Activated CD8-positive, alpha-beta memory T cell treated with anti-CD3 and anti-CD28 coated beads, Interleukin-2, amount 10 ng/mL, durations not matched to agents 7 days and 5 days (primary cell): ENCODE data around the gene TNS3. TPM values are rescaled to one million over a fixed set of nuclear protein-coding genes. Genes with fewer than 3 reads are reported as not detected.

Experiments used
- ATAC-seq: fragments of 150-1000 bp; cut with Tn5 transposase; one replicate; pipeline ENCODE4 v1.10.0; 2021; ENCODE audit warnings: moderate library complexity
- CTCF ChIA-PET: fragments of 350-600 bp; sonication (Branson Sonifier 250); formaldehyde crosslinking; loops from one replicate; lab custom pipeline; 2021; ENCODE audit warnings: antibody characterized with exemption; lab: Charles Lee
- DNase-seq: peaks from one replicate; pipeline ENCODE4 v3.0.0-alpha.2; 2020
- H3K27ac Mint-ChIP-seq: one replicate; pipeline ENCODE4 v1.8.0; 2021; ENCODE audit warnings: mild to moderate bottlenecking, mixed read lengths
- H3K27me3 Mint-ChIP-seq: one replicate; pipeline ENCODE4 v1.8.0; 2021; ENCODE audit warnings: mixed read lengths
- H3K36me3 Mint-ChIP-seq: one replicate; pipeline ENCODE4 v1.8.0; 2021; ENCODE audit warnings: mild to moderate bottlenecking, mixed read lengths
- H3K4me1 Mint-ChIP-seq: one replicate; pipeline ENCODE4 v1.8.0; 2021; ENCODE audit warnings: mixed read lengths
- H3K4me3 Mint-ChIP-seq: one replicate; pipeline ENCODE4 v1.8.0; 2021; ENCODE audit warnings: mild to moderate bottlenecking, moderate library complexity, mixed read lengths
- H3K9me3 Mint-ChIP-seq: one replicate; pipeline ENCODE4 v1.8.0; 2022; ENCODE audit warnings: low read depth, mixed read lengths
- total RNA-seq, 2 experiments: library from RNA; stranded (reverse); gene quantifications; one replicate each; pipeline ENCODE4 v1.2.3, GENCODE V29; 2021

The TNS3 gene
- total RNA-seq, 2 experiments from 2014 or later: 0.23 to 2.6 TPM

GRCh38 chr7:47361746-47362215 lies 220.1 kb downstream of the TNS3 start:
- Mint-ChIP-seq H3K27ac (no peak overlapping the region), H3K4me1 (peaks cover 2% of the 10 kb centered on the region), H3K36me3 (no peaks in the 10 kb centered on the region), H3K9me3 (no peaks in the 10 kb centered on the region), H3K27me3 (no peaks in the 10 kb centered on the region), H3K4me3 (no peak overlapping the region)
- ATAC-seq (no peak), DNase-seq (no peak)
- CTCF ChIA-PET: no interaction called here

GRCh38 chr7:47361236-47361635 lies 220.7 kb downstream of the TNS3 start:
- H3K27ac Mint-ChIP-seq: no peak overlapping the region
- CTCF ChIA-PET: no interaction called here
- ATAC-seq: no peak

GRCh38 chr7:47360301-47360900 lies 221.5 kb downstream of the TNS3 start:
- ATAC-seq (no peak), DNase-seq (no peak)
- Mint-ChIP-seq H3K36me3 (no peaks in the 10 kb centered on the region), H3K27me3 (no peaks in the 10 kb centered on the region), H3K9me3 (no peaks in the 10 kb centered on the region), H3K27ac (no peak overlapping the region), H3K4me3 (no peak overlapping the region), H3K4me1 (peaks cover 2% of the 10 kb centered on the region)
- CTCF ChIA-PET: no interaction called here

More at GRCh38 chr7:47361236-47361635, 220.7 kb downstream of the TNS3 start:
- Mint-ChIP-seq H3K4me3 (no peak overlapping the region), H3K9me3 (no peaks in the 10 kb centered on the region), H3K36me3 (no peaks in the 10 kb centered on the region), H3K4me1 (peaks cover 2% of the 10 kb centered on the region), H3K27me3 (no peaks in the 10 kb centered on the region)
- DNase-seq: no peak

DNA sequence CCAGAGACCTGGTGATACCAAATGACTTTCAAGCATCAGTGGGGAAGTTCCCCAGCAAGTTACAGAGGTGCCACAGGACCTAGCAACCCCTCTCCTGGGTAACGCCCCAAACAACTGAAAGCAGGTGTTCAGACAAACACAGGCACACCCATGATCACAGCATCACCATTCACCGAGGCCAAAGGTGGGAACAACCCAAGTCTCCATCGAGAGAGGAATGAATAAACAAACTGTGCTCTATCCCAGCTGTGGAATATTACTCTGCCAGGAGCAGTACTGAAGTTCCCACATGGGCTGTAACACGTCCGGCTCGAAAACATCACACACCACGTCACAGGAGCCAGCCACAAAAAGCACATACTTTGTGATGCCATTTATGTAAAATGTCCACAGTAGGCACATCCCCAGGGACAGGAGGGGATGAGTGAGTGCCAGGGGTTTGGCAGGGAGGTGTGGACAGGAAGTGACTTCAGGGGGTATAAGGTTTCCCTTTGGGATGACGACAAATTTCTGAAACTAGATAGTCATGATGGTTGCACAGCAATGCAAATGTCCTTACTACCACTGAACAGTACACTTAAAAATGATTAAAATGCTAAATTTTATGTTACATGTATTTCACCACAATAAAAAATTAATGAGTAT lies 222.8 kb downstream of the TNS3 start:
- no peak for ATAC-seq
- peaks cover 2% of the 10 kb centered on the region for H3K4me1 Mint-ChIP-seq

DNA sequence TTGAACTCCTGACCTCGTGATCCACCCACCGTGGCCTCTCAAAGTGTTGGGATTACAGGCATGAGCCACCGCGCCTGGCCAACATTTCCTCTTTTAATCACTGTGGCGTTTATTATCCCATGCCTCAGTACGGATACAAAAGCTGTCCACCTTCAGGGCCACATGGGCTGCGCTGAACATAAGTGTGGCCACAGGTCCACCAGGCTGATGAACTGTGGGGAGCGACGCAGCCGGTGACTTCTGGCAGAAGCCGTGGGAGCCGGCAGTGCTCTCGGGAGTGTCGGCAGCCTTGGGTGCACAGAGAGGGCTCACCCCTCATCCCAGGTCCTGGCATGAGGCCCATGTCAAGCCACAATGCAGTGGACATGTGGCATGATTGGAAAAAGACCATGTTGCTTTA lies 223.6 kb downstream of the TNS3 start:
- peaks cover 2% of the 10 kb centered on the region for H3K4me1 Mint-ChIP-seq
- no peak overlapping the region for H3K27ac Mint-ChIP-seq
- no peaks in the 10 kb centered on the region for H3K36me3 Mint-ChIP-seq
- H3K27me3 Mint-ChIP-seq: no peaks in the 10 kb centered on the region
- DNase-seq: no peak
- ATAC-seq: no peak
- H3K4me3 Mint-ChIP-seq: no peak overlapping the region
- no peaks in the 10 kb centered on the region for H3K9me3 Mint-ChIP-seq
- CTCF ChIA-PET: no interaction called here

More for the DNA sequence above, 222.8 kb downstream of the TNS3 start:
- no peaks in the 10 kb centered on the region for H3K27me3 Mint-ChIP-seq
- CTCF ChIA-PET: no interaction called here
- no peak overlapping the region for H3K27ac Mint-ChIP-seq
- no peaks in the 10 kb centered on the region for H3K9me3 Mint-ChIP-seq
- H3K4me3 Mint-ChIP-seq: no peak overlapping the region
- DNase-seq: no peak
- H3K36me3 Mint-ChIP-seq: no peaks in the 10 kb centered on the region

GRCh38 chr7:47357863-47358262 lies 224.0 kb downstream of the TNS3 start:
- H3K27ac Mint-ChIP-seq: no peak overlapping the region
- no peaks in the 10 kb centered on the region for H3K36me3 Mint-ChIP-seq
- peaks cover 2% of the 10 kb centered on the region for H3K4me1 Mint-ChIP-seq
- H3K9me3 Mint-ChIP-seq: no peaks in the 10 kb centered on the region
- H3K27me3 Mint-ChIP-seq: no peaks in the 10 kb centered on the region
- CTCF ChIA-PET: no interaction called here
- ATAC-seq (no peak), DNase-seq (no peak)
- H3K4me3 Mint-ChIP-seq: no peak overlapping the region

DNA sequence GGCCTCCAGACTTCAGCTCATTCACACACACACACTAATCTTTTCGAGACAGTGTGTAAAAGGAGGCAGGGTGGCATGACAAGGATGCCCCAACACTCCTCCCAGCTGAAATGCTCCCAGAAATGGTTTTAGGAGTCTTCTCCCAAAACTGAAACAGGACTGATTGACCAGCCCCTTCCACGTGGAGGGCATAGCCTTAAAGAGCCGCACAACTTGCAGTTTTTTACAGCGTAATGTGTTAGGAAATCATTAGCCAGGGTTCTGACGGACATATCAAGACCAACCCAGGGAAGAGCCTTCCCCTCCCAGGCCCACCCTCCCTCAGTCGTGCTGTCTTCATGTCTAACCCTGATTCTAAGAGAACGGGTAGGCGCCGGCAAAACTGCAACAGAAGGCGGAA lies 224.6 kb downstream of the TNS3 start:
- DNase-seq (no peak), ATAC-seq (no peak)
- CTCF ChIA-PET: no interaction called here
- Mint-ChIP-seq H3K4me3 (no peak overlapping the region), H3K36me3 (no peaks in the 10 kb centered on the region), H3K9me3 (no peaks in the 10 kb centered on the region), H3K27me3 (no peaks in the 10 kb centered on the region), H3K4me1 (peaks cover 2% of the 10 kb centered on the region), H3K27ac (no peak overlapping the region)

DNA sequence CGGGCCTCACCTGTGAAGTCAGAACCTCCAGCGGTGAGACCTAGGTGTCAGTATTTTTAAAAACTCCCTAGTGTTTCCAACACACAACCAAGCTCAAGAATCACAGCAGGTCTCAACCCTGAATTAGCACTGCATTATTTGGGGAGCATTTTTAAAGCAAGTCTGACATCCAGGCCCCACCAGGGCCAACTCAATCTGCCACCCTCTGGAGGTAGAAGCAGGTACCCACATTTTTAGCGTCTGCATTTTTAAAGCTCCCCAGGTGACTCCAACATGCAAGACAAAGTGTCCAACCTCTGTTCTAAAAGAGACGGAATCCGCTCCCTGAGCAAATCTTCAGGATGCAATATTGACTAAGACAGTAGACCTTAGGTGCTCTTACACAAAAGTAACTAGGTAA lies 225.7 kb downstream of the TNS3 start:
- Mint-ChIP-seq H3K9me3 (no peaks in the 10 kb centered on the region), H3K27me3 (no peaks in the 10 kb centered on the region), H3K27ac (no peak overlapping the region), H3K36me3 (no peaks in the 10 kb centered on the region), H3K4me1 (no peaks in the 10 kb centered on the region), H3K4me3 (no peak overlapping the region)
- CTCF ChIA-PET: no interaction called here
- ATAC-seq: no peak
- DNase-seq: no peak

GRCh38 chr7:47355684-47356083 lies 226.2 kb downstream of the TNS3 start:
- H3K4me3 Mint-ChIP-seq: no peak overlapping the region
- DNase-seq (no peak), ATAC-seq (no peak)
- no peaks in the 10 kb centered on the region for H3K4me1 Mint-ChIP-seq
- CTCF ChIA-PET: no interaction called here
- no peaks in the 10 kb centered on the region for H3K9me3 Mint-ChIP-seq
- H3K27ac Mint-ChIP-seq: no peak overlapping the region
- H3K27me3 Mint-ChIP-seq: no peaks in the 10 kb centered on the region
- no peaks in the 10 kb centered on the region for H3K36me3 Mint-ChIP-seq

GRCh38 chr7:47354831-47355541 lies 226.9 kb downstream of the TNS3 start:
- ATAC-seq: no peak
- no peaks in the 10 kb centered on the region for H3K36me3 Mint-ChIP-seq
- no peak for DNase-seq
- H3K9me3 Mint-ChIP-seq: no peaks in the 10 kb centered on the region
- no peak overlapping the region for H3K4me3 Mint-ChIP-seq
- no peaks in the 10 kb centered on the region for H3K4me1 Mint-ChIP-seq
- CTCF ChIA-PET: no interaction called here
- no peak overlapping the region for H3K27ac Mint-ChIP-seq
- no peaks in the 10 kb centered on the region for H3K27me3 Mint-ChIP-seq

DNA sequence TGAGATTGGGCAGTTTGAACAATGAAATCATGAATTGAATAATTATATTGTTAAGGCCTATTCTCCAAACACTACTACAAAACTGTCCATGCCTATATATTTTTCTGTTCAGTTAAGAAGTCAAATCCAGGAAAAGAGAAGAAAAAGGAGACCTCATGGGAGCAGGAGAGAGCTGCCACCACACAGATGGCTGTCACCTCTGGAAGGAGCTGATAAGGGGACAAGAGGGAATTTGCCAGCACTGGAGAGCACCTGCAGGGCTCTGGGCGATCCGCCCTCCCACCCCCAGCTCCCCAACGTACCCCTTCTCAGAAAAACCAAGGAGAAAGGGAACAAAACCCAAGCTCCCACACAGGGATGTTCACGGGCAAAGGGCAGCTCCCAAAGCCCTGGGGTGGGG lies 227.8 kb downstream of the TNS3 start:
- Mint-ChIP-seq H3K27me3 (no peaks in the 10 kb centered on the region), H3K4me1 (no peaks in the 10 kb centered on the region), H3K9me3 (no peaks in the 10 kb centered on the region), H3K36me3 (no peaks in the 10 kb centered on the region), H3K4me3 (no peak overlapping the region), H3K27ac (no peak overlapping the region)
- DNase-seq (no peak), ATAC-seq (no peak)
- CTCF ChIA-PET: no interaction called here

DNA sequence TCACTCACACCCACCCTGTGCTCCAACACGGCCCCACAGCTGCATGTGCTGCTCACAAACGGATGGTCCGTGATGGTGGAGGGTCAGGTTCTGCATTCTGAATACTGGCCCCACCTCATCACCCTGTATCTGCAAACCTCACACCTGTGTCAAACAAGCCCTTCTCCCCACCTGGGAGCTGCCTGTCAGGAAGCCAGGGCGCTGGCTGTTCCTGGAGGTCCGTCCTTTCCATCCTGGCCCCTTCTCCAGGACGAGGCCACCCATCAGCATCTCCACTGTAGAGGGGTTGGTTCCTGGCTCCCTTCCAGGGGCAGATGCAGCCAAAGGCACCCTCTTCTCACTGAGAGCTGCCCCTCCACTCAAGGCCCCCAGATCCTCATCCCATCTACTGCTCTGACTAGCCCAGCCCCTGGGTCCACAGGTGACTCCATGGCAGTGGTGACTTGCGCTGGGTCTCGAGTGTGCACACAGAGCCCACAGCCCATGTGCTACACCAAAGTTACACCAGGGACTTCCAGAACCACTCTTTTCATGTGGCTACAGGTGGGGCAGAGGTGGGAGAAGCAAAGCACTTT lies 229.4 kb downstream of the TNS3 start:
- CTCF ChIA-PET: no interaction called here
- Mint-ChIP-seq H3K4me1 (no peaks in the 10 kb centered on the region), H3K4me3 (no peak overlapping the region), H3K27me3 (no peaks in the 10 kb centered on the region), H3K36me3 (no peaks in the 10 kb centered on the region), H3K27ac (no peak overlapping the region), H3K9me3 (no peaks in the 10 kb centered on the region)
- ATAC-seq (no peak), DNase-seq (no peak)

GRCh38 chr7:47351233-47352154 lies 230.4 kb downstream of the TNS3 start:
- Mint-ChIP-seq H3K4me3 (no peak overlapping the region), H3K4me1 (no peaks in the 10 kb centered on the region), H3K9me3 (no peaks in the 10 kb centered on the region), H3K27me3 (no peaks in the 10 kb centered on the region), H3K36me3 (no peaks in the 10 kb centered on the region), H3K27ac (no peak overlapping the region)
- CTCF ChIA-PET: no interaction called here
- no peak for ATAC-seq
- no peak for DNase-seq
